Embryonic facial prominence (tissue), 1 donor: ENCODE results near the gene PITPNB.

Source experiments
- DNase-seq: peaks from one replicate; pipeline ENCODE4 v3.0.0-alpha.2; 2016; ENCODE audit errors: extremely low spot score

PITPNB gene

DNA sequence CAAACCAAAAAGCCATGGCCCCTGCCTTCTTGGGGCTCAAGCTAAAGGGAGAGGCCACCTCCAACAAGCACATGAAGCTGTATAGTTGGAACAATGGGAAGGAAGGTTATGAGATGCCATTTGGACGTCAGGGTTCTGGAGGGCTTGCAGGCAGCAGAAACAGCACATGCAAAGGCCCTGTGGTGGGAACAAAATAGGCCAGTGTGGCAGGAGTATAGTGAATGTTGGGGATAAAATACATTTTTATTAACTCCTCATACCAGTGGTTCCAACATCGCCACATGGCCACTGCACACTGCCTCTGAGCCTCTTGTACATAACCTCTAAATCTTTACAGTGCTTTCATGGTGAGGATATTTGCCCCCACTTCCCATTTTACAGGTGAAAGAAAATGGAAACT is 85.3 kb downstream of the PITPNB start:
- DNase-seq = no peak

DNA sequence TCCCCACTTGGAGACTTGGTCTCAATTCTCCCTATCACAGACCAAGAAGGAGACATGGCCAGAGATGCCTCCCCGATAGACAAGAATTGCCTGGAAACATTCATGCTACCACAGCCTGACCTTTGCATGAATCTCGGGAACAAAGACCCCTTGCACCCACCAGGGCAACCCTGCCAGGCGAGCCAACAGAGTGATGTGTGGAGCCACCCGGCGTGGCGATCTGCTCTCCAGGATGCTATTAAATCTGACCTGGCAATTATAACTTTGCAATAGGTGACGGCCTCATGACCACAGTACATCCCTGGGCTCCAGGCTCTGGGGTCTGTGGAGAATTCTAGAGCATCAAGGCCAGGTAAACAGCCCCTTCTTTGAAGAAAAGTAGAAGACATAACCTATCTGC is 86.5 kb downstream of the PITPNB start:
- DNase-seq = no peak

DNA sequence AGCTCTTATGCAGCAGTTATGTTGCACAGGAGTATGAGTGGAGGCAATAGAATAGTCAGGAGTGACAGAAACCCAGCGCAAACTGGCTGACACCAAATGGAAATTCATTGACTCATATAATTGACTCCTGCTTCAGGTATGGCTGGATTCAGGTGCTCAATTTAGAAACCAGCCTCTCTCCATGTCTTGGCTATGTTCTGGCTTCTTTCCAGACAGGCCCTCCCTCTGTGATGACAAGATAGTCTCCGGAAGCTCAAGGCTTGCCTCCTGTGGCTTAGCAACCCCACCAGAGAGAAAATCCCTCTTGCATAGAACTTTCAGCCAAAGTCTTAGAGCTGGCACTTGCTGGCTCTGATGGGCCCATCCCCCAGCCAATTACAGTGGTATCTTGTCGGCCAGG is 89.4 kb downstream of the PITPNB start:
- no peak for DNase-seq

DNA sequence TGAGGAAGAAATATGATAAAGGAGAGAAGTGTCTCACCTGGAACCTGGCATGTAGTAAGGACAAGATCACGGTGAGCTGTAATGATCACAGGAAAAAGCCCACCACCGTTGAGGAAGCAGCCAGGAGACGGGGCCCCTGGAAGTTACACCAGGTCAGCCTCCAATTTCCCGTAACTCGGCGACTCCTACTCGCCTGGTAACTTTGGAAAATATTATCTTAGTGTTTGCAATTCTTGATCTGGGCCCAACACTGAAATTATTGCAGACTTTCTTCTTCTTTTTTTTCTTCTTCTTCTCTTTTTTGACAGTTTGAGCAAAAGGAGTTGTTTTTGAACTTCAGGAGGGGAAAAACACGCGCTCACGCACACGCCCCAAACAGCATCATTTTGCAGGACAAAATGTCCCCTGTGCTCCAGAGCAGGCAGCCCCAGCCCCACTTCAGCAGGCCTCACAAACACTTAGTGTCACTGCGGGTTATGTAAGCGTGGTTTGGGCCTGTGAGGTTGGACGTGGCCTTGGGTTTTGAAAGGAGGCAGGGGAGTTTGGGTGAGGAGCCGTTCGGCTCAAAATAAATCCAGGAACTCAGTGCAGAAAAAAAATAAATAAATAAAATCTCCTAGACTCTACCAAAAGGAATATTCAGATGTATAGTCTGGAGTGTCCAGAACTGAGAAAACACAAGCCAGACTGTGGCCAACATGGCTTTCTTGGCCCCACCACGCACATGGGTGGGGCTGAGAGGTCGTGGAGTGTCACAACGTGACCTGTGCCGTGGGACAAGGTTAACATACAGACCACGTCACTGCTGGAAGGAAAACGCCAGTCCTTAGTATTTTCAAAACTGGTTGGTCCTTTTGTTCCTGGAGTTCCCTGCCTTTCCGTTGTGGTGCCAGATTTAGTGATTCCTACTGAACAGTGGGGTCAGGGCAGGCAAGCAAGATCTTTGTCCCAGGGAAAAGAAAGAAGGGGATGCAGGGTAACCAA is 91.2 kb downstream of the PITPNB start:
- no peak for DNase-seq

DNA sequence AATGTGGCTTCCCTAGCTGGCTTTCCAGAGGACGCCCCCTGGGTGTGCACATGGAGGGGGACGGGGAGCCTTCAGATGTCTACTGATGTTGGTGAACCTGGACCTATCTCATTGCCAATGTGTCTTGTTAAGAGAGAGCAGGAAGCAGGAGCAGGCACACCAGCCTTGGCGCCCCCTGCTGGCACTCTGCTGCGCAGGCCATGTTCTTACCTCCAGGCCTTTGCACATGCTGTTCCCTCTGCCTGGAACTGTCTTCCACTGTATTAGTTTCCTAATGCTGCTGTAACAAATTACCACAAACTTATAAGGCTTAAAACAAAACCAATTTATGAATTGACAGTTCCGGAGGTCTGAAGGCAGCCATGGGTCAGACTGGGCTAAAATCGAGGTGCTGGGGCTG is 93.9 kb downstream of the PITPNB start:
- no peak for DNase-seq

DNA sequence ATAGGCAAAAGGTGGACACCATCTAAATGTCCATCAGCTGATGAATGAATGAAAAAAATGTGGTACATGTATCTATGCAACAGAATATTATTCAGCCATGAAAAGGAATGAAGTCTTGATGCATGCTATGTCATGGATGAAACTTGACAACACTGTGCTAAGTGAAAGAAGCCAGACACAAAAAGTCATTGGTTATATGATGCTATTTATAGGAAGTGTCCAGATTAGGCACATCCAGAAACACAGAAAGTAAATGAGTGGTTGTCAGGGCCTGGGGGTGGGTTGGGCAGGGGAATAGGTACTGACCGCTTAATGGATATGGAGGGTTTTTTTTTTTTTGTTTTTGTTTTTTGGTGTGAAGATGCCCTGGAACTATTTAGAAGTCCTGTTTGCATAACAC is 95.8 kb downstream of the PITPNB start:
- DNase-seq = no peak

DNA sequence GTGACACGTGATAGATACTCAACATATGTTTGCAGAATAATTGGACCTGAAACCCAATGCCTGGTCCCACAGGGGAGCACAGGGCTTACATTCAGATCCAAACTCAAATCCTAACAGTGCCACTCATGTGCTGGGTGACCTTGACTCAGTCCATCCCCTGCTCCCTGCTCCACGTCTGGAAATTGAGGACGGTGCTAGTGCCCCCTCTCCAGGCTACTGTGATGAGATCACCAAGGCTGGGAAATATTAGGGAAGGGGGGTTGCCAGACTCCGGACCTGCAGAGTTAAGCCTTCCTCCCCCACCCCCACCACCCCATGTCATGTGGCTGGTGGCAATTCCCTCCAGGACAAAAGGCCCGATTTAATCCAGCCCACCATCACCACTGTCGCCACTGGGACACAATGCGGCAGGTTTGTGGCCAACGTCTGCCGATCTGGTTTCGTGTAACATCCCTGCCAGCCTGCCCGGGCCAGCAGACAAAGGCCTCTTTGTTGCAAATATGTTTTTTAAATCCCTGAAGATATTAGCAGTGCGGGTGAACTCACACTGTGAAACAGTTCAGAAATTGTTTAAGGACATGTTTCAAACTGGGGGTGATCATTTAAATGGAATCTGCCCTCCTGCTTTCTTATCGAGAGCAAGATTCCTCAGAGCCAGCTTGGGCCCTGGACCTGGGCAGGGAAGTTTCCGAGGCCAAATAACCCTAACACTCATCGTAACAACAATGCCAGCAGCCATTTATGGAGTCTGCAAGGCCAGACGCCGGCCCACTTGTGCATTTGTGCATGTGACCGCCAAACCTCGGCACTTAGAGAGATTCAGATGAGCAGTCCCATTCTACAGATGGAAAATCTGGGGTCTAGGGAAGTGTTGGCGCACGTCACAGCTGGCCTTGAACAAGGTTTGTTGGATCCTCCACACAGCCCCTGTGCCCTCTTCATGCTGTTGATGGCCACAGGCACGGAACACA is 97.9 kb downstream of the PITPNB start:
- no peak for DNase-seq

DNA sequence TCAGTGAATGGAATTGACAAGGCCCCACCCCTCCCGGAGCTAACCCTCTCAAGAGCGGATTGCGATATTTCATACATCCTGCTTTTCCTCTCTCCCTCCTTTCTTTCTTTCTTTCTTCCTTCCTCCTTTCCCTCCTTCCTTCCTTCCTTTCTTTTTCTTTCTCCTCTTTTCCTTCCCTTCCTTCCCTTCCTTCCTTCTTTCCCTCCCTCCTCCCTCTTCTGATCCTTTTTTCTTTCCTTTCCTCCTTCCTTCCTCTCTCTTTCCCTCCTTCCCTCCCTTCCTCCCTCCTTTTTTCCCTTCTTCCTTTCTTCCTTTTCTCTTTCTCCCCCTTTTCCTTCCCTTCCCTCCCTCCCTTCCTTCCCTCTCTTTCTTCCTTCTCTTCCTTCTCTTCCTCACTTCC is 102.5 kb downstream of the PITPNB start:
- DNase-seq = no peak

DNA sequence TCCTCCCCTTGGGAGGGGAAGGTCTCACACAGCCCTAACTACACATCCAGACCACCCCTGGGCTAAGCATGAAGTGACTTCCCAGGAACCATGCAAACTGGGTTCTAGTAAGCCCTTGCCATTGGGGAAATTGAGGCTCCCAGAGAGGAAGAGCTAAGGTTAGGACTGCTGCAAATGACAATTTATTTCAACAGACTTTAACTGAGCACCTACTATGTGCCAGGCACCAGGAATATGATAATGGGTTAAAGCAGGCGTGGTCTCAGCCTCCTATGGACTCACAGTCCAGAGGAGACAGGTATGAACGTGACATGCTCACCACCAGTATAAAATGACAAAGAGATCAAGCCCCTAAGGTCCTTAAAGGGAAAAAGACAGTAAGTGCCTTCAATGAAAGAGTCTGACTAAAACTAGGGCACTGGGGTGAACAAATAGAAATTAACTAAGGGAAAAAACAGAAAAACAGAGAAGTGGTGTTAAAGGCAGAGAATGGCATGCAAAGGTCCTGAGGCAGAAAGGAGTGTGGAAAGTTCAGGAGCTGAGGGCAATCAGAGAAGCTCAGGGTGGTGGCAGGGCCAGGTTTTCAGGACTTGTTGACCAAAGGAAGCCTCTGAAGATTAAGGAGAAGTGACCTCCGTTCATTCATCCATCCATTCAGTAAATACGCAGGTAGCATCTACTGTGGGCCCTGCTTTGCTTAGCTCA is 103.1 kb downstream of the PITPNB start:
- no peak for DNase-seq

DNA sequence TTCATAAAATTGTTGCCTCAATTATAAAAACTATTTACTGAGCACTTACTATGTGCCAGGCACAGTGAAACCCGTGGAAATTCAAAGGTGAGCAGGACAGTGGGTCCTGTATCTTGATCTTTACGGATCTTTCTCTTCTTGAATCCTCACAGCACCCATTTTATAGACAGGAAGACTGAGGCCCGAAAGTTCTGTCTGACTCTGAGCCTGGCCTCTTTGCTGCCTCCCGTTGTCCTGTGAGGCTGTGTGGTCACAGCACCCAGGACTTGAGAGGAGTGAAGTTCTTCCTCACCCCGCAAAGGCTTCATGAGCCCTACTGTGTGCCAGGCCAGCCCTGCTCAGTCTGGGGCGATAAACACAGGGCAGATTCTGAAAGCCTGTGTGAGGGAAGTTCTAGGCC is 104.1 kb downstream of the PITPNB start:
- DNase-seq = no peak

DNA sequence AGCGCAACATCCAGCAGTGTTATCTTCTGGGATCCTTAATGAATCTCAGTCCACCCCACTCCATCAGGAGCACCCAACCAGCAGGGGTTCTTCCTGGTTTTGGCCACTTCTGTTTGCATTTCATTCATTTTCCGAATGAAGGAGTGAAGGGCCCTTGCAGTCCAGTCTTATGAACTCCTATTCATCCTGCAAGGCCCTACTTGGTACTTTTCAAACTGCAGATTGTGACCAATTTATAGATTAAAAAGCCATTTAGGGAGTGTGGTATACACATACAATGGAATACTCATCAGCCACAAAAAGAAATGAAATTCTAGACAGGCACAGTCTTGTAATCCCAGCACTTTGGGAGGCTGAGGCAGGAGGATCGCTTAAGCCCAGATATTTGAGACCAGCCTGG is 107.3 kb downstream of the PITPNB start:
- DNase-seq = no peak

DNA sequence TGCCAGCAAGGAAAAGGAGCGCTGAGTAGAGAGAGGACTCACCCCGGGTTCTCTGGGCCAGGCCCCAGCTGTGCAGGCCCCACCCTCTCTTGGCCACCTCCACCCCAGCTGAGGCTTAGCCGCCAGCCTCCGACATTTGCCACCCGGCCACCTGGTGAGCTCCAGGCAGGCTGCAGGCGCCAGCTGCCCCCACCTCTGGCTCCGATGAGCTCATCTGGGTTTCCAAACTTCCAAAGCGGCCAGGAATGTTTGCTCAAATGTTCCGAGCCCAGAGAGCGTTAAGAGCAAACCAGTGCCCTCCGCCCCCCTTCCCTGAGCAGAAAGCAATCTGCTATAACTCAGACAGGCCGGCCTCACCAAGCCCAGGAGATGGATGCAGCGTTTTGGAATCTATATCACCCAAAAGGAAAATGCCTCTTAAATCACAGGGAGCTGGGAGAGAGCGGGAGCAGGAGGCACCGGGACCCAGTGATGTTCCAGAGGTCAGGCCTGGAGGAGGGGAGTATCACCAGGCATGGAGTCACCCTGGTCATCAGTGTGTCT is 108.4 kb downstream of the PITPNB start:
- DNase-seq = no peak

DNA sequence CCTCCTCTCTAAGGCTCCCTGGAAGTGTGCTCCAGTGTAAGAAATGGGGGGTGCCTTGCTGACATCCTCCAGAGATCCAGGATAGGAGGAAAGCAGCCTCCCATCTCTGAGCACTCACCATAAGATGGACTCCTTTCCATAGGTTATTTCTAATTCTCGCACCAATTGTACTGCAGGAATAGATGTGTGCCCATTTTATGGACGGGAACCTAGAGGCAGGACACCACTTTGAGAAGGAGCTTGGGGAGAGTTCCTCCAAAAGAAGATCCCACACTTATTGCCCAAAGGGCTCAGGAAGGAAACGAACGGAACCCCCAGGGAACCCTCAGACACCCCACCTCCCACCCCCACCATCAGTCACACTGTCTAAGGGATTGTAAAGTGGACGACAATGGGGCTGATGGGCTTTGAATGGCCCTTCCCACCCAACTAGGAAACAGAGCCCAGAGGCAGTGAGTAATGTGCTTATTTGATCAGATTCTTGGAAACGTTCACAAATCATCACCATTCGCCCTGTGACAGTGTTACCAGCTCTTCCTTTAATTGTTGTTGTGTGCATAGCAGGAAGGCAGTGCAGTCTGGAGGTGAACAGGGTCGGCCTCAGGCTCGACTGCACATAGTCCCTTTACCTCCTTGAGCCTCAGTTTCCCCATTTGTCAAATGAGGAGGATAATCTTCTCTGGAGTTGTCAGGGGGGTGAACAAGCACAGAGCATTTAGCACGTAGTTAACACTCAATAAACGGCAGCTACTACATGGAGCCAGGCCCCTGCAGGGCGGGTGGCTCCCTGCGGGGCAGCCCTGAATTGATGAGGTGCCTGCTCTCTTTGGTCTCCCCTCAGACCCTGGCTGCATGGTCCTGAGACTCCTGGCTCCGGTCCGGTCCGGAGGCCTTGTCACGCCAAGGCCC is 109.1 kb downstream of the PITPNB start:
- peak; percentile 4 for DNase-seq

DNA sequence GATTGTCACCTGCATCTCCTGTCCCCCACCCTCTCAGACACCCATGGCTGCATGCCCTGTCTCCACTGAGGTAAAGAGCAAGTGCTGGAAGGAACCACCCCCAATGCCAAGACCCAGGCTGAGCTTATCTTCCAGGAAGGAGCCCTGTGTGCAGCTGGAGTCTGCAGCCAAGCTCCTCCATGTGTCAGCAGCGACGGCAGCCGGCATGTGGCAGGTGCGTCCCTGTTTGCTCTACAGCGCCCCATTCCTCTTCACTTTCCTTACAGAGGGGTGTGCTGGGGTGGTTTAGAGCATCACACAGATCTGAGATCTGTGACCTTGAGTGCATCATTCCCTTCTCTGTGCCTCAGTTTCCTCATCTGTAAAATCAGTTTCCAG is 109.8 kb downstream of the PITPNB start:
- DNase-seq = peak; percentile 5

DNA sequence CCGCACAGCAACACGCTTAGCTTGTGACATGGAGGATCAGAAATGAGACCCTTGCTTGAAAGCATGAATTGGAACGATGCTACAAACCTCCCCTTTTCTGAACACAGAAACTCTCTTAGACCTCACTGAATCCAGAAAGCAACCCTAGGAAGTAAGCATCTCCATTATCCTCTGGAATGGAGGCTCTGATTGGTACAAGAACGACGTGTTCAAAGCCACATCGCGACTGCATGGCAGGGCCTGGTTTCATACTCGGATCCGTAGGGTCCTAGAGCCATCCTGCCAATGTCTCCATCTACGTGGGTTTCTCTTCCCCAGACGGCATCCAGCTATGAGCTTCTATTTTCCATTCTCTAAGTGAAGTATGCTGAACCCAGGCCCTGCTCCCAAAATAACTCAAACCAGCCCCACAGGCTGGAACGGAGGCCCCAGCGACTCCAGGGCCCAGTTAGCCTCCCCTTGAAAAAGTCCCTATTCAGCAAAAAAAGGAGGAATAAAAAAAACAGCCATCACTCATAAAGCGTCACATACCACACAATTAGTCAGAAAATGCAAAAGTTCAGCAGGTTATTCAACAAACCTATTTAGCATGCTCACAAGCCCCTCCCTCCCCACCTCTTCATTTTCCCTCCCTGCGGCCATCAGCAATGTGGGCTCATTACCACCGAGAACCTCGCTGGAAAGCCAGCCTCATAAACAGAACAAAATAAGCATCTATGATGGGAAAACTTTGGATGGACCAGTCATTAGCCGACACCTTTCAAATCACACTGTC is 110.4 kb downstream of the PITPNB start:
- no peak for DNase-seq

DNA sequence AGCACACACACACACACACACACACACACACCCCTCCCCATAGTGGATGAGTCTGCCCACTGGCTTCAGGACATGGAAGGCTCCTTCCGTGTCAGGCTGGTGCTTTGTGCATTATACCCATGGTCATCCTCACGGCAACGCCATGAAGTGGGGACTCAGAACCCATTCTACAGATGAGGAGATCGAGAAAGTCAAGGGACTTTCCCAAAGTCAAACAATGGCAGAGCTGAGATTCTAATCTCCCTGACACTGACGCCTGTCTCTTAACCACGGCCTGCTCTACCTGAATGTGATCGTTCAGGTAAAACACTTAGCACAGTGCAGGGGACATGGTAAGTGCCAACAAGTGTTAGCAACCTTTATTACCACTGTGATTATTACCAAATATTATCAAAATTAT is 113.2 kb downstream of the PITPNB start:
- no peak for DNase-seq

DNA sequence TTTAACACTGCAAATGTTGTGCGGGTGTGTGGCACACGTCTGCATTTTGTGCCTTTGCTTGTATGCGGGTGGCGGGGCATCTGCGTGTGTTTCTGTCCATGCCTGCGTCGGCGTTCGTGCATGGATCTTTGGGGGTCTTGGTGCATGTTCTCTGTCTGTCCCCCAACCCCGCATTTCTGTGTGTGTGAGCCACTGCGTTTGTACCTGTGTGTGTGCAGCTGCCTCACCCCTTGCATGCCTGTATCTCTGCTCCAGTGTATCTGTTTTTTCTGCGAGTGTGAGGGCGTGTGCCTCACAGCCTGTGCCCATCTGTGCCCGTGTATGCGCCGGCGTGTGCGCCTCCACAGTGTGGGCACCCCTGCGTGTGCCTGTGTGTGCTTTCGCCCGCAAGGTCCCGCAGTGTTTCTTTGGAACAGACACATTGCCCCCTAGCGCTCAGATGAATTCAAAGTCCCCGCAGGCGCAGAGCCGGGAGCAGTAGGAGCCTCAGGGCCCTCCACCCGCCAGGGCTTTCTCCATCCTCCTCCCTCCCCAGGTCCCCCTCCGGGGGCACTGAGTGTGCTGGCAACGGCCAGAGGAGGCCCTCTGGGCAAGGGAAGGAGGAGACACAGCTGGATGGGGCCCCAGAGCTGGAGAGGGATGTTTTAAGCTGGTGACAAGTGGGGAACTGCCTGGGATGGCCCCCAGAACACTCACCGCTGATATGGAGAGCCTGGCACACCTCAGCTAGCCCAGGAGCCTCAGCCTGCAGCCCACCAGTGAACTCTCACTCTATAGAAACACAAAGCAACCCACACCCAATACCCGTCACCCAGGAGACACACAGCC is 114.4 kb downstream of the PITPNB start:
- peak; percentile 6 for DNase-seq

DNA sequence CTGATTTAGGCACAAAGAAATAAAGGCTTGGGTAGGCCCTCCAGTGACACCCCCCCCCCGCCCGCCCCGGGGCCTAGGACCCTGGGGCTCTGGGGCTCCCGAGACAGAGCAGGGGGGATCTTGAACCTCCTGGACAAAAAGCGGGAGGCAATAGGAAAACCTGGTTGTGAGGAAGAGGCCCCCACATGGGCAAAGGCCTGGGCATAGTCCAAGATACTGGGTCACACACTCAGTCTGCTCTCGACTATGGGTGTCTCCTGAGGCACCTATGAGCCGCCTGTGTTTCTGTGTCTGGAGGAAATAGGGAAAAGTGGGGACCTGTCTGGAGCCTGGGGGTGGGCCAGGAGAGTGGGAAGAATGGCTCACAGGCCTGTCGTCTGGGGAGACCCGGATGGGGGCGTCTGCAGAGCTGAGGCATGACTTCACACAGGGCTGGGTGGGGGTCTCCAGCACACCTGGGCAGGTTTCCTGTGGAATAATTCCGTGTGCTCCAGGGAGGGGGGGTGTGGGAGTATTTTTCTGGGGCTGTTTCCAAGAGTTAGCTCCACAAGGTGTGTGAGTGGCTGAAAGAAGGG is 115.1 kb downstream of the PITPNB start:
- peak; percentile 4 for DNase-seq
